ENCODE results near the gene ADGRL3. TPM values are rescaled to one million over a fixed set of nuclear protein-coding genes. Genes with fewer than 3 reads are reported as not detected.

ADGRL3 gene
- total and polyA plus RNA-seq, 2 donors (not counting 1 experiment from before 2014, with no cell fraction given) = not detected

DNA sequence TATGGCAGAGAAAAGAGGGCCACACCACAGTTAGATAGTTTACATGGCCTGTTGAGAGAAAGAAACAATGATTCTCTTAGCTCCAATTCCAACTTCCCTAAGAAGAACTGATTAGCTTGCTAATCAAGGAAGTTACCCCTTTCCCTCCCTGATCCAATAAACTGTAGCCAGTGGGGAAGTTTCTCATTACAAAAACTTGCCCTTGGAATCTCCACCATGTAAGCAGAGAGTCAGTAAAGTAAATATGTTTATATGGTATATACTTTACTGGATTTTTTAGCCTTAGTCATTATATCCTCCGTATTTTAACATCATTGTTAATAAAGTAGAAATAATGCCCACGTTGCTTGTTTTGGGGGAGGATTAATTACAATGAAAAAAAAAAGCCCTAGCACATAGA lies 7.7 kb upstream of the ADGRL3 start:
- ChIA-PET POLR2A (no interaction called here), CTCF (no interaction called here)
- Histone ChIP-seq H3K27ac (ENCODE audit: low read length in 2 of 2) (no peak overlapping the region), H4K20me1 (ENCODE audit: control insufficient read depth, insufficient read depth, low read length, poor library complexity, severe bottlenecking) (no peaks in the 10 kb centered on the region), H3K9ac (ENCODE audit: low read length) (no peak overlapping the region), H3K36me3 (replicated peaks in 1 of 2; ENCODE audit: control extremely low read depth in 1 of 2, control insufficient read depth in 1 of 2, extremely low read depth in 1 of 2, insufficient read depth in 2 of 2, low read length in 1 of 2) (no peaks in the 10 kb centered on the region), H3K9me3 (ENCODE audit: control extremely low read depth in 1 of 3, control insufficient read depth in 2 of 3, insufficient read depth in 1 of 3, low read length in 2 of 3) (no peaks in the 10 kb centered on the region), H3K4me1 (ENCODE audit: control insufficient read depth in 2 of 2, insufficient read depth in 2 of 2, low read length in 2 of 2) (no peaks in the 10 kb centered on the region), H3K27me3 (replicated peaks in 1 of 4; ENCODE audit: control extremely low read depth in 1 of 4, control insufficient read depth in 3 of 4, insufficient read depth in 4 of 4, low read length in 3 of 4) (no peaks in the 10 kb centered on the region), H2AFZ (ENCODE audit: insufficient read depth, low read depth, low read length, poor library complexity, severe bottlenecking) (no peak overlapping the region), H3K79me2 (ENCODE audit: control insufficient read depth, insufficient read depth, low read length) (no peaks in the 10 kb centered on the region), H3K4me3 (ENCODE audit: control extremely low read depth in 1 of 5, extremely low read depth in 1 of 5, insufficient read depth in 1 of 5, low read depth in 2 of 5, low read length in 4 of 5) (no peak overlapping the region), H3K4me2 (replicated peaks; ENCODE audit: low read depth, low read length, poor library complexity, severe bottlenecking) (no peak overlapping the region)
- Mint-ChIP-seq H3K4me1 (no peaks in the 10 kb centered on the region), H3K27ac (no peak overlapping the region), H3K27me3 (no peaks in the 10 kb centered on the region), H3K9me3 (ENCODE audit: insufficient read depth) (peaks cover 2% of the 10 kb centered on the region), H3K4me3 (no peak overlapping the region)
- intact Hi-C loops (cut with micrococcal nuclease) = no loop called here
- ATAC-seq (ENCODE audit: low read depth) (no peak), DNase-seq (no peak)
- TF ChIP-seq, protein P1, sequence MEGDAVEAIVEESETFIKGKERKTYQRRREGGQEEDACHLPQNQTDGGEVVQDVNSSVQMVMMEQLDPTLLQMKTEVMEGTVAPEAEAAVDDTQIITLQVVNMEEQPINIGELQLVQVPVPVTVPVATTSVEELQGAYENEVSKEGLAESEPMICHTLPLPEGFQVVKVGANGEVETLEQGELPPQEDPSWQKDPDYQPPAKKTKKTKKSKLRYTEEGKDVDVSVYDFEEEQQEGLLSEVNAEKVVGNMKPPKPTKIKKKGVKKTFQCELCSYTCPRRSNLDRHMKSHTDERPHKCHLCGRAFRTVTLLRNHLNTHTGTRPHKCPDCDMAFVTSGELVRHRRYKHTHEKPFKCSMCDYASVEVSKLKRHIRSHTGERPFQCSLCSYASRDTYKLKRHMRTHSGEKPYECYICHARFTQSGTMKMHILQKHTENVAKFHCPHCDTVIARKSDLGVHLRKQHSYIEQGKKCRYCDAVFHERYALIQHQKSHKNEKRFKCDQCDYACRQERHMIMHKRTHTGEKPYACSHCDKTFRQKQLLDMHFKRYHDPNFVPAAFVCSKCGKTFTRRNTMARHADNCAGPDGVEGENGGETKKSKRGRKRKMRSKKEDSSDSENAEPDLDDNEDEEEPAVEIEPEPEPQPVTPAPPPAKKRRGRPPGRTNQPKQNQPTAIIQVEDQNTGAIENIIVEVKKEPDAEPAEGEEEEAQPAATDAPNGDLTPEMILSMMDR (IDR thresholded peaks at IDR 0.05) = no peak
- no peak for TF ChIP-seq EZH2 (IDR thresholded peaks at IDR 0.05; ENCODE audit: borderline replicate concordance, insufficient read depth, low read depth, low read length, poor library complexity, severe bottlenecking)
- WGBS (ENCODE audit: insufficient coverage) = no CpG with 5 or more reads among the region's 2 CpGs

DNA sequence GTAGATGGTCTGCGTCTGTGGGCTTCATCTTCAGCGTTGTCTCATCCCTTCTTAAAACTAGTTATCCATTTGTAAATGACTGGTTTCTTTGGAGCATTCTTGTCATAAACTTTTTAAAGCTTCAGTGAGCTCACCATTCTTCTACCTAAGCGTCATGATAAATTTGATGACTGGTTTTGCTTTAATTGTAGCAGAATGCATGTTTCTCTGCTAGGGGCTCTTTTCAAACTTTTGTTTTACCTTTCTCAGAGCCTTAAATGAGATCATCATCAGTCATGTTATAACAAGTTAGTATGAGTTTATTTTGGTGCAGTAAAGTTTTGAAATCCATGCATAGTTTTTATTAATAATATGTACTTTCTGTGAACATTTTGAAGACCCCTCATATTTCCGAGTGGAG lies 6.3 kb upstream of the ADGRL3 start:
- Mint-ChIP-seq H3K27me3 (peaks cover 3% of the 10 kb centered on the region), H3K27ac (no peak overlapping the region), H3K9me3 (ENCODE audit: insufficient read depth) (peaks cover 2% of the 10 kb centered on the region), H3K4me3 (no peak overlapping the region), H3K4me1 (no peaks in the 10 kb centered on the region)
- ChIA-PET POLR2A (no interaction called here), CTCF (no interaction called here)
- Histone ChIP-seq H3K9ac (ENCODE audit: low read length) (no peak overlapping the region), H3K27ac (ENCODE audit: low read length in 2 of 2) (no peak overlapping the region), H3K9me3 (ENCODE audit: control extremely low read depth in 1 of 3, control insufficient read depth in 2 of 3, insufficient read depth in 1 of 3, low read length in 2 of 3) (no peaks in the 10 kb centered on the region), H3K36me3 (replicated peaks in 1 of 2; ENCODE audit: control extremely low read depth in 1 of 2, control insufficient read depth in 1 of 2, extremely low read depth in 1 of 2, insufficient read depth in 2 of 2, low read length in 1 of 2) (no peaks in the 10 kb centered on the region), H3K27me3 (replicated peaks in 1 of 4; ENCODE audit: control extremely low read depth in 1 of 4, control insufficient read depth in 3 of 4, insufficient read depth in 4 of 4, low read length in 3 of 4) (peaks cover 0 to 2% (median 0%) of the 10 kb centered on the region in 4 experiments), H3K4me1 (ENCODE audit: control insufficient read depth in 2 of 2, insufficient read depth in 2 of 2, low read length in 2 of 2) (no peaks in the 10 kb centered on the region), H3K79me2 (ENCODE audit: control insufficient read depth, insufficient read depth, low read length) (no peaks in the 10 kb centered on the region), H4K20me1 (ENCODE audit: control insufficient read depth, insufficient read depth, low read length, poor library complexity, severe bottlenecking) (no peaks in the 10 kb centered on the region), H3K4me3 (ENCODE audit: control extremely low read depth in 1 of 5, extremely low read depth in 1 of 5, insufficient read depth in 1 of 5, low read depth in 2 of 5, low read length in 4 of 5) (no peak overlapping the region), H3K4me2 (replicated peaks; ENCODE audit: low read depth, low read length, poor library complexity, severe bottlenecking) (no peak overlapping the region), H2AFZ (ENCODE audit: insufficient read depth, low read depth, low read length, poor library complexity, severe bottlenecking) (no peak overlapping the region)
- ATAC-seq (ENCODE audit: low read depth) (no peak), DNase-seq (no peak)
- TF ChIP-seq EZH2 (IDR thresholded peaks at IDR 0.05; ENCODE audit: borderline replicate concordance, insufficient read depth, low read depth, low read length, poor library complexity, severe bottlenecking) = no peak
- TF ChIP-seq, protein P1 (IDR thresholded peaks at IDR 0.05) = no peak
- 80% methylated on average over 1 of the region's 4 CpGs for WGBS (ENCODE audit: insufficient coverage)
- intact Hi-C loops (cut with micrococcal nuclease) = no loop called here

Data from B cell (primary cell).